PC-3 (cell line): ENCODE measurements around the gene ALCAM. TPM values are rescaled to one million over a fixed set of nuclear protein-coding genes. Genes with fewer than 3 reads are reported as not detected.

Source experiments
- ATAC-seq: fragments of 200-7000 bp; cut with Tn5 transposase; 2 replicates; pipeline ENCODE4 v1.9.1; 2020; ENCODE audit warnings: mild to moderate bottlenecking, moderate library complexity
- BruUV-seq: library from RNA; stranded (reverse); fragments of 400-500 nt; replicated peaks from 2 replicates; lab custom pipeline; 2021; lab: Mats Ljungman, UMichigan
- CTCF ChIA-PET: fragments of 300-600 bp; sonication (Branson Sonifier 250); formaldehyde crosslinking; loops from one replicate; lab custom pipeline; 2022; ENCODE audit warnings: antibody characterized with exemption; lab: Charles Lee
- POLR2A ChIA-PET: fragments of 300-600 bp; sonication (Branson Sonifier 250); formaldehyde crosslinking; loops from one replicate; lab custom pipeline; 2022; ENCODE audit warnings: antibody characterized with exemption; ENCODE audit not compliant: unreplicated experiment; lab: Charles Lee
- DNase-seq: peaks from one replicate; pipeline ENCODE4 v3.0.0-alpha.2; 2015
- H2AFZ ChIP-seq: fragments of 300-600 bp; sonication (generic); 2 replicates; pipeline ENCODE4 v1.6.0; 2016; ENCODE audit warnings: antibody characterized with exemption, low read length
- H3F3A ChIP-seq: fragments of 300-600 bp; sonication (generic); one replicate; pipeline ENCODE4 v1.6.0; 2017; ENCODE audit warnings: antibody characterized with exemption, low read length, control low read depth, mild to moderate bottlenecking; ENCODE audit not compliant: unreplicated experiment
- H3K27ac ChIP-seq: fragments of 300-600 bp; sonication (generic); 2 replicates; pipeline ENCODE4 v1.5.1; 2016; ENCODE audit warnings: mild to moderate bottlenecking, low read length
- H3K27me3 ChIP-seq: fragments of 300-600 bp; sonication (generic); 2 replicates; pipeline ENCODE4 v1.6.1; 2016; ENCODE audit warnings: low read length, mixed read lengths
- H3K36me3 ChIP-seq: fragments of 300-600 bp; sonication (generic); 2 replicates; pipeline ENCODE4 v1.6.1; 2016; ENCODE audit warnings: low read depth, mixed run types, low read length, mixed read lengths
- H3K4me1 ChIP-seq: fragments of 300-600 bp; sonication (generic); 2 replicates; pipeline ENCODE4 v1.5.1; 2016; ENCODE audit warnings: low read length; ENCODE audit not compliant: insufficient read depth
- H3K4me2 ChIP-seq: fragments of 300-600 bp; sonication (generic); 2 replicates; pipeline ENCODE4 v1.6.0; 2016; ENCODE audit warnings: low read length
- H3K4me3 ChIP-seq: fragments of 300-600 bp; sonication (generic); 2 replicates; pipeline ENCODE4 v1.5.1; 2016; ENCODE audit warnings: mild to moderate bottlenecking, low read length, mixed read lengths
- H3K79me2 ChIP-seq: fragments of 300-600 bp; sonication (generic); 2 replicates; pipeline ENCODE4 v1.6.1; 2017; ENCODE audit warnings: low read length, mixed read lengths
- H3K9ac ChIP-seq: fragments of 300-600 bp; sonication (generic); 2 replicates; pipeline ENCODE4 v1.6.0; 2016; ENCODE audit warnings: mild to moderate bottlenecking, low read length
- H3K9me2 ChIP-seq: fragments of 300-600 bp; sonication (generic); replicated peaks from 2 replicates; pipeline ENCODE4 v1.6.1; 2016; ENCODE audit warnings: mixed run types, low read length, mixed read lengths
- H3K9me3 ChIP-seq: fragments of 300-600 bp; sonication (generic); 2 replicates; pipeline ENCODE4 v1.6.1; 2016; ENCODE audit warnings: low read length, mixed read lengths
- H4K20me1 ChIP-seq: fragments of 300-600 bp; sonication (generic); 2 replicates; pipeline ENCODE4 v1.6.1; 2016; ENCODE audit warnings: low read length, mixed read lengths
- EZH2 ChIP-seq: fragments of 300-600 bp; sonication (generic); IDR thresholded peaks from one replicate; pipeline ENCODE4 v1.6.1; 2017; ENCODE audit warnings: antibody characterized with exemption, mild to moderate bottlenecking, low read length; ENCODE audit not compliant: unreplicated experiment
- EZH2phosphoT487 ChIP-seq: fragments of 300-600 bp; sonication (generic); IDR thresholded peaks from 2 replicates; pipeline ENCODE4 v1.6.1; 2018; ENCODE audit warnings: mild to moderate bottlenecking, antibody characterized with exemption, low read length, borderline replicate concordance
- intact Hi-C: fragments of 100-400 bp; cut with micrococcal nuclease; formaldehyde crosslinking; loops from 2 replicates; pipeline ENCODE4 v1.9.0; 2023
- total RNA-seq: library from RNA; depleted of rRNA; stranded (reverse); fragments of >200 nt; gene quantifications from 2 replicates; pipeline ENCODE4 v1.2.3, GENCODE V29; 2014
- TF ChIP-seq, protein P1 (sequence below): fragments of 300-600 bp; sonication (generic); conservative IDR thresholded peaks from 2 replicates; pipeline ENCODE4 v1.5.1; 2017; ENCODE audit warnings: antibody characterized with exemption, low read depth, mild to moderate bottlenecking, low read length

Gene ALCAM
- total RNA-seq, 1 experiment from 2014 or later: 169 TPM

- CTCF ChIA-PET: no interaction called here
- Histone ChIP-seq H2AFZ (no peak overlapping the region), H3K9me3 (no peaks in the 10 kb centered on the region), H3K27ac (no peak overlapping the region), H3K79me2 (peaks cover 99% of the 10 kb centered on the region), H3F3A (no peaks in the 10 kb centered on the region), H3K36me3 (no peaks in the 10 kb centered on the region), H3K9me2 (no peaks in the 10 kb centered on the region), H3K4me1 (peaks cover 31% of the 10 kb centered on the region), H4K20me1 (no peaks in the 10 kb centered on the region), H3K9ac (no peak overlapping the region), H3K4me3 (no peak overlapping the region), H3K27me3 (no peaks in the 10 kb centered on the region), H3K4me2 (no peak overlapping the region)
- BruUV-seq: no TSS peak
- DNase-seq: no peak
- intact Hi-C loops: loop anchor here (10.0 kb wide), 1 partner anchor 1077 kb away; no protein-coding TSS in a partner anchor
- TF ChIP-seq, protein P1, sequence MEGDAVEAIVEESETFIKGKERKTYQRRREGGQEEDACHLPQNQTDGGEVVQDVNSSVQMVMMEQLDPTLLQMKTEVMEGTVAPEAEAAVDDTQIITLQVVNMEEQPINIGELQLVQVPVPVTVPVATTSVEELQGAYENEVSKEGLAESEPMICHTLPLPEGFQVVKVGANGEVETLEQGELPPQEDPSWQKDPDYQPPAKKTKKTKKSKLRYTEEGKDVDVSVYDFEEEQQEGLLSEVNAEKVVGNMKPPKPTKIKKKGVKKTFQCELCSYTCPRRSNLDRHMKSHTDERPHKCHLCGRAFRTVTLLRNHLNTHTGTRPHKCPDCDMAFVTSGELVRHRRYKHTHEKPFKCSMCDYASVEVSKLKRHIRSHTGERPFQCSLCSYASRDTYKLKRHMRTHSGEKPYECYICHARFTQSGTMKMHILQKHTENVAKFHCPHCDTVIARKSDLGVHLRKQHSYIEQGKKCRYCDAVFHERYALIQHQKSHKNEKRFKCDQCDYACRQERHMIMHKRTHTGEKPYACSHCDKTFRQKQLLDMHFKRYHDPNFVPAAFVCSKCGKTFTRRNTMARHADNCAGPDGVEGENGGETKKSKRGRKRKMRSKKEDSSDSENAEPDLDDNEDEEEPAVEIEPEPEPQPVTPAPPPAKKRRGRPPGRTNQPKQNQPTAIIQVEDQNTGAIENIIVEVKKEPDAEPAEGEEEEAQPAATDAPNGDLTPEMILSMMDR: no peak
- TF ChIP-seq EZH2phosphoT487: no peak
- no peak for ATAC-seq
- POLR2A ChIA-PET: interaction anchor here (0.5 to 0.8 kb wide), 2 partner anchors 23 to 143 kb away, joined by 3 read pairs; no protein-coding TSS in a partner anchor
These were observed 145.4 kb downstream of the ALCAM start for GRCh38 chr3:105512061-105512460.

- H3K4me1 ChIP-seq: peaks cover 39% of the 10 kb centered on the region
- peak; percentile 52; the same call in 1 of the 2 replicates for ATAC-seq
- H3K27me3 ChIP-seq: no peaks in the 10 kb centered on the region
- peaks cover 99% of the 10 kb centered on the region for H3K79me2 ChIP-seq
- no peaks in the 10 kb centered on the region for H3K9me2 ChIP-seq
- no TSS peak for BruUV-seq
- H3F3A ChIP-seq: peaks cover 2% of the 10 kb centered on the region
- H3K27ac ChIP-seq: no peak overlapping the region
- H4K20me1 ChIP-seq: no peaks in the 10 kb centered on the region
- H3K9ac ChIP-seq: no peak overlapping the region
- TF ChIP-seq, protein P1: no peak
- TF ChIP-seq EZH2 (no peak), EZH2phosphoT487 (no peak)
- H3K4me3 ChIP-seq: no peak overlapping the region
- intact Hi-C loops: loop anchor here (10.0 kb wide), 1 partner anchor 1078 kb away; no protein-coding TSS in a partner anchor
- peak; percentile 79 for DNase-seq
- POLR2A ChIA-PET: no interaction called here
- H2AFZ ChIP-seq: no peak overlapping the region
- CTCF ChIA-PET: no interaction called here
- H3K4me2 ChIP-seq: no peak overlapping the region
- no peaks in the 10 kb centered on the region for H3K9me3 ChIP-seq
- H3K36me3 ChIP-seq: no peaks in the 10 kb centered on the region
These were observed 146.3 kb downstream of the ALCAM start for GRCh38 chr3:105513042-105513441.

GRCh38 chr3:105513886-105514285 is 147.2 kb downstream of the ALCAM start:
- Histone ChIP-seq H3K9ac (no peak overlapping the region), H3K79me2 (peaks cover 98% of the 10 kb centered on the region), H3F3A (peaks cover 6% of the 10 kb centered on the region), H3K27me3 (no peaks in the 10 kb centered on the region), H3K36me3 (no peaks in the 10 kb centered on the region), H4K20me1 (no peaks in the 10 kb centered on the region), H3K27ac (no peak overlapping the region), H3K9me3 (no peaks in the 10 kb centered on the region), H3K4me3 (no peak overlapping the region), H2AFZ (no peak overlapping the region), H3K4me2 (no peak overlapping the region), H3K9me2 (no peaks in the 10 kb centered on the region), H3K4me1 (peaks cover 44% of the 10 kb centered on the region)
- CTCF ChIA-PET: interaction anchor here (0.5 kb wide), 1 partner anchor 19 kb away, joined by 3 read pairs; no protein-coding TSS in a partner anchor
- DNase-seq (peak; percentile 25), ATAC-seq (no peak)
- POLR2A ChIA-PET: no interaction called here
- no TSS peak for BruUV-seq
- TF ChIP-seq, protein P1: no peak
- no peak for TF ChIP-seq EZH2
- no peak for TF ChIP-seq EZH2phosphoT487
- intact Hi-C loops: loop anchor here (10.0 kb wide), 1 partner anchor 1079 kb away; no protein-coding TSS in a partner anchor
